GM13977 (cell line): Measurements from ENCODE around the gene BCAS3.
A peak's percentile ranks its signal among the peaks of the same experiment; 100 is the strongest.

ENCODE experiments used
- DNase-seq: peaks from one replicate; pipeline ENCODE4 v3.0.0; 2012; ENCODE audit warnings: low spot score
- CTCF ChIP-seq: IDR thresholded peaks from 2 replicates; pipeline ENCODE4 v1.5.1; 2012; ENCODE audit warnings: mild to moderate bottlenecking, control low read depth; ENCODE audit not compliant: insufficient read depth; ENCODE audit errors: extremely low read depth, missing control alignments
- in situ Hi-C: fragments of 300-500 bp; cut with MboI; formaldehyde crosslinking; loops from one replicate; pipeline ENCODE4 v1.12.0; 2022; ENCODE audit warnings: low sequenced_read_pairs, low pct_unique_long_range_greater_than_20kb, mixed read lengths, inconsistent platforms; ENCODE audit not compliant: unreplicated experiment

The BCAS3 gene

GRCh38 chr17:60716766-60717165 lies 39.1 kb downstream of the BCAS3 start:
- TF ChIP-seq CTCF, result no peak
- in situ Hi-C loops, result no loop called here
- no peak for DNase-seq

- DNase-seq, result no peak
- in situ Hi-C loops, result no loop called here
Observed at GRCh38 chr17:60717814-60718213, 40.2 kb downstream of the BCAS3 start.

GRCh38 chr17:60720763-60721531 lies 43.3 kb downstream of the BCAS3 start:
- peak; percentile 83 for TF ChIP-seq CTCF
- DNase-seq, result peak; percentile 65
- in situ Hi-C loops, result loop anchor here (10.0 kb wide), 1 partner anchor 674 kb away; the partner anchor contains the start of gene TBX2

More at GRCh38 chr17:60717814-60718213, 40.2 kb downstream of the BCAS3 start:
- no peak for TF ChIP-seq CTCF

GRCh38 chr17:60724647-60725046 lies 47.0 kb downstream of the BCAS3 start:
- in situ Hi-C loops, result loop anchor here (10.0 kb wide), 1 partner anchor 670 kb away; the partner anchor contains the start of gene TBX2
- TF ChIP-seq CTCF, result no peak

GRCh38 chr17:60729854-60730253 lies 52.2 kb downstream of the BCAS3 start:
- TF ChIP-seq CTCF, result no peak

More at GRCh38 chr17:60724647-60725046, 47.0 kb downstream of the BCAS3 start:
- no peak for DNase-seq

GRCh38 chr17:60730273-60730672 lies 52.6 kb downstream of the BCAS3 start:
- no peak for DNase-seq
- TF ChIP-seq CTCF, result no peak
- in situ Hi-C loops, result no loop called here

More at GRCh38 chr17:60729854-60730253, 52.2 kb downstream of the BCAS3 start:
- no peak for DNase-seq
- in situ Hi-C loops, result loop anchor here (10.0 kb wide), 1 partner anchor 665 kb away; the partner anchor contains the start of gene TBX2
